HS-5 (cell line): ENCODE data around the gene FAM120B.

ENCODE experiments used
- DNase-seq: peaks from one replicate; pipeline ENCODE4 v3.0.0-alpha.2; 2012; ENCODE audit warnings: low read depth

Gene FAM120B

DNA sequence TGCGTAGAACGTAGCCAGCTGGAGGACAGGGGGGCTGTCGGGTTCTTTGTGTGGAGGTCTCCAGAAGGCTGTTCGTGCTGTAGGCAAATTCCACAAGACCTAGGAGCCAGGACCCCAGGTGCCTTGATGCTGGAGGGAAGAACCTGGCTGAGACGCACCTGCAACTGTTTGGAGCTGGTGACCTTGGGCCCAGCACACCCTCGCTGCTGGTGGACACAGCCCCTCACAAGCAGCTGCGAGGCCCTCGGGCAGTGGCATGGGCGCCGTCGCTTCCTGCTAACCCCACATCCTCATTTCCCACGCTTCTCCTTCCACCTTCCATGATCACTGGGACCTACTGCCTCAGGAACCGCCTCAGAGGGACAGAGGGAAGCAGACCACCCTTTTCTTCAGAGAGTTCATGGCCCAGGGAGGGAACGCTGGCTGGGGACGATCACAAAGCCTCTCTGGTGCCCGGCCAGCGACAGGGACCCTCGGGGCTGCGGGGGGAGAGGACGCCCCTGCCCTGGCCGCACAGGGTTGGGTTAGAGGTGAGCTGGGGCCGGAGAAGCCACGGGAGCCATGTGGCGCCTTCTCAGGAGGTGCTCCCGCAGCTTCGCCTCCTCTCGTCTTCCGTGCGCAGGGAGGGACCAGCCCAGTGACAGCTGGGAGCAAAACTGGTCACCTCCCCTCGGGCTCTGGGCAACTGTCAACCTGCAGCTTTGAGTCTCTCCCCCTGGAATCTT lies 34.1 kb upstream of the FAM120B start:
- no peak for DNase-seq

DNA sequence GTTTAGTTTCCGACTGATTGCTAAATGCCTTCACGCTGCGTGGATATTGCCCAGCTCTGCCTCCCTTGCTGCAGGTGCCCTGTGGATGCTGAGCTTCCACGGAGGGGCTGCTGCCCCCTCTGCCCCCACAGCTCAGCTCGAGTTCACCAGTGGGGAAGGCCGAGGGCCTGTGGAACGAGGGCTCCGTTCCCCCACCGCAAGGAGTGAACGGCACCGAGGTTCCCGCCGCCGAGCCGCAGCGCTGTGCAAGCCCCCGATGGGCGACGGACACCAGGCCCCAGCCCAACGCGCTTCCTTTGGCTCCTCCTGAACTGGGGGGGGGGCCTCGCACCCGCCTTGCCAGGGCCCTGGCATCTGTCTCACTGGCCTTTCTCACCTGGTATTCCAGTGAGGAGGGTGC lies 33.4 kb upstream of the FAM120B start:
- DNase-seq = no peak

DNA sequence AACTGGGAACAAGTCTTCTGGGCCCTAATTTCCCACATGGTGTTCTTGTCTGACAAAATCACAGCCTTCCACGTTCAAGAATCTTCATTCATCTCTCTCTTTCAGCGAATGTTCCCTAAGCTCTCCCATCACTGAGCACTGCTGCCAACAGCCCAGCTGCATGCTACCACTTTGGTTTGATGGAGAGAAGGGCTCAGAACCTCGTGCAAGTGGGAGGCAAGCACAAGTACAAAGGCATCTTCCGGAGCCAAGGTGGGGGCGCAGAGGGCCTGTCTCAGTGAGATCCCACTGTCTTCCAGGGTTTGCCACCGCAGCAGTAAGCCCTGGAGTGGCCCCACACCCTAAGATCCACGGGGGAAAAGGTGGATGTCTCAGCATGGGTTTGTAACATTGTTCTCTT lies 32.9 kb upstream of the FAM120B start:
- DNase-seq = no peak

DNA sequence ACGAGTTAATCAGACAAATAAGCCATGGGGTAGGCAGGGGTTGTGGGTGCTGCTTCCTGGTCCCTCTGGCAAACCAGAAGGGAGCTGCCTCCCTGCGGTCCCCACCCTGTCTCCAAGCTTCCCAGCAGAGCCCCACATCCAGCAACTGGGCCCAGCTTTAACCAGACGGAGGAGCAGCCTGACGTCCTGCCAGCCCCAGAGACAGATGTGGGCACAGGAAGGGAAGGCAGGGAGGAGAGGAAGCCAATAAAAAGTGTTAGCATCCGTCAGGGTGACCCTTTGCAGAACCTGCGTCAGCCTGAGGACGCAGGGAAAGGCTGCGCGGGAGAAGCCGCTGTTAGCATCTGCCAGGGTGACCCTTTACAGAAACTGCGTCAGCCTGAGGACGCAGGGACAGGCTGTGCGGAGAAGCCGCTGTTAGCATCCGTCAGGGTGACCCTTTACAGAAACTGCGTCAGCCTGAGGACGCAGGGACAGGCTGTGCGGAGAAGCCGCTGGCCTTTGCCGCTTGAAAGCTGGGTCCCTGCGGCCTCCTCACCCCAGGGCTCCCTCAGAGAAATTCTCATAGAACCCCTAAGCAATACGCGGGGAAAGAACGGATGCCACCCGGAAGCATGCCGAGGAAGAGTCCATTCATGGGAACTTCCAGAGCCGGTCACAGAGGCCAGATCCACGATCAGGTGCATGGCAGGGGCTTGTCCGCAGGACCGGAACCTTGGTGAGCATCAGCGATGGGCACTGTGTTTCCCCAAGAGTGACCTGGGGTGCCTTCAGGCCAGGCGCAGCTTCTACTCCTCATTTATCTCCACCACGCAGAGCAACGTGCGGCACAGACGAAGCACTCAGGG lies 31.6 kb upstream of the FAM120B start:
- no peak for DNase-seq

- DNase-seq = no peak
Measured at GRCh38 chr6:170276369-170277057, 30.0 kb upstream of the FAM120B start.

GRCh38 chr6:170277893-170278742 lies 28.4 kb upstream of the FAM120B start:
- DNase-seq = no peak

- DNase-seq = no peak
Measured at GRCh38 chr6:170278743-170279094, 27.8 kb upstream of the FAM120B start.

- no peak for DNase-seq
Measured at GRCh38 chr6:170279426-170279825, 27.1 kb upstream of the FAM120B start.

DNA sequence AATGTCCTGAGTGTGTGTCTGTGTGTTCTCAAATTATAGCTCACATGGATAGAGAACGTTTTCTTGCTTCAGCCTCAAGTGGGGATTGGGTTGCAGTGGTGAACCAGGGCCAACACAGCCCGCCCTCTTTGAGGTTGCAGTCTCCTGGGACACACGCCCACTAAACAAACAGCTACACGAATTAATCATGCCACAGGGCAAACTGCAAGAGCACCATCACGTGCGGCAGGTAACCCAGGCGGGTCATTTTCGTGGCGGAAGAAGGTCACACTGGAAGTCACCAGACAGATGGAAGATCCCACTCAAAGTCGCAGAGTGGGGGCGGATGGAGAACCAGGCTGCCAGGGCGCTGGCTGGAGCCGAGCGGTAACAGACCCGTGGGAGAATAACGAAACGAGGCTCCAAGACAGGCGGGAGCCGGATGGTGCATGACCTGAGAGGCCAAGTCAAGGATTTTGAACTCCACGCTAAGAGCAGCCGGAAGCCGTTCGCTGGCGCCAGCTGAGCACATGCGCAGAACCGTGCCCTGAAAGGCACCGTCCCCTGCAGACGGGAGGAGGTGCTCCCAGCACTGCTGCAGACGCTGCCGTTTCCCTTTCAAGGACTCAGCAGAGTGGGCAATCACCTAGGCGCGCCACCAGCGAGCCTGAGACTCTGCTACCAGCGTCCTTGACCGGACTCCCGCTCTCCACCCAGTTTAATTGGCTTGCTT lies 26.4 kb upstream of the FAM120B start:
- no peak for DNase-seq

DNA sequence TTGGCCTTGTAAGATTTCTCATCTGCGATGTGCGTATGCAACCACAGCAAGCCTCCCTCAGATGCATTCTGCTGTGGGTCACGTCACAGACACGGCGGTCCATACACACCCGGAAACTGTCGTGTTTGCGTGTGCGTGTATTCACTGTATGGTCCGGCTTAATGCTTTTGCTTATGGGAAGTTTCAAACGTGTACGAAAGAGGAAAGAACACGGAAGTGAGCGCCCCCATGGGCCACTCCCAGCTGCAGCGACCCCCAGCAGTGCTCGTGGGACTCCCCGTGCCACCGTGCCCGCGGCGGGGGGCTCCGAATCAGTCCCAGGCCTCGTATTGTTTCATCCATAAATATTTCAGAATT lies 25.9 kb upstream of the FAM120B start:
- no peak for DNase-seq

GRCh38 chr6:170281331-170282292 lies 24.9 kb upstream of the FAM120B start:
- DNase-seq = no peak

DNA sequence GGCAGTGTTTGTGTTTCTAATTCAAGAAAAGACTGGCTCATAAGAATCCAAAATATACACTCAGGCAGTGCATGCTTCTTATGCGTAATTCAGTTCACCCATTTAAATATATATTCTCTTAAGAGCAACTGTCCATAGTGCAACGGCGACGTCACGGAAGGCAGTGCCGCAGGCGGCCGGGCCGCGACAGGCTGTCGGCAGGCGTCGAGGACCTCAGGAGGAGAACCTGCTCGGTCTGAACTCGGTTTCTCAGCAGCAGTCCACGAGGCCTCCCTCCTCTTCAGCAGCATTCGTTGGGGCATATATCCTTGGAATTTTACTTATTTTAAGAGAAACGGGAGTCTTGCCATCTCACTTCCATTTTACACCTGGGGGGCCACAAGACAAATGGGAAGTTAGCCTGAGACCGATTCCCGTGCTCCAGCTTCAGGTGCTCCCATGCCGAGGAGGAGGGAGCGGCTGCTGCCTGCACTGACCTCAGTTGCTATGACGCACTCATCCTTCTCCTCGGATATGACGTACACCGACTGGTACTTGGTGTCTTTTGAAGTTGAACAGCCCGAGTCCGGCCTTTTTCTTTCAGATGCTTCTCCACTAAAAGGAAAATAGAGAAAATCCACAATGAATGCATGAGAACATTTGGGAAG lies 23.9 kb upstream of the FAM120B start:
- no peak for DNase-seq

GRCh38 chr6:170283212-170284081 lies 23.1 kb upstream of the FAM120B start:
- DNase-seq = no peak

DNA sequence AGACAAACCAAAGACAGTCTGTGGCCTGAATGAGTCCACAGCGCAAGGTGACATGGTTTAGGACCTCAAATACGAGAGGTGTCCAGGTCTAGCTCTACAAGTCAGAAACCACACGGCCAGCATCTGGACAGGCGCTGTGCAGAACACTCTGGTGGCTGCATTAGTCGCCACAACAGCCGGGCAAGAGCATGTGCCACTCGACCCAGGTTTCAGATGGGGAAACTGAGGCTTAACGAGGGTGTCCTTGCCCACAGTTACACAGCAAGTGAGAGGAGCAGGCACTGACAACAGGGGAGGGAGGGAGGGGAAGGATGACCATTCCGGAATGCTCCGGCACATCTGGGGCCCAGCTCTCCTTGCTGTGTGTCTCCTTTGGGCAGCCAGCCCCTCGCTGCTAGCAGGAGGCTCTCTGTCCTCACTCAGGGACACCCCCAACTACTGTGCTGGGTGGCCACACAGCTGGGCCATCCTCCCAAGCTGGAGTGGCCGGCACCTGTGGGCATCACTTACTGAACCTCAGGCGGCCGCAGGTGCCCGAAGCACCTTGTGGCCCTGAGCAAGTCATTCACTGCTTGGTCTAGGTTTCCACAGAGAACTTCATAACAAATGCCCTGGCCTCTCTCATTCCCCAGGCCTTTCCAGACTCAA lies 22.3 kb upstream of the FAM120B start:
- no peak for DNase-seq

DNA sequence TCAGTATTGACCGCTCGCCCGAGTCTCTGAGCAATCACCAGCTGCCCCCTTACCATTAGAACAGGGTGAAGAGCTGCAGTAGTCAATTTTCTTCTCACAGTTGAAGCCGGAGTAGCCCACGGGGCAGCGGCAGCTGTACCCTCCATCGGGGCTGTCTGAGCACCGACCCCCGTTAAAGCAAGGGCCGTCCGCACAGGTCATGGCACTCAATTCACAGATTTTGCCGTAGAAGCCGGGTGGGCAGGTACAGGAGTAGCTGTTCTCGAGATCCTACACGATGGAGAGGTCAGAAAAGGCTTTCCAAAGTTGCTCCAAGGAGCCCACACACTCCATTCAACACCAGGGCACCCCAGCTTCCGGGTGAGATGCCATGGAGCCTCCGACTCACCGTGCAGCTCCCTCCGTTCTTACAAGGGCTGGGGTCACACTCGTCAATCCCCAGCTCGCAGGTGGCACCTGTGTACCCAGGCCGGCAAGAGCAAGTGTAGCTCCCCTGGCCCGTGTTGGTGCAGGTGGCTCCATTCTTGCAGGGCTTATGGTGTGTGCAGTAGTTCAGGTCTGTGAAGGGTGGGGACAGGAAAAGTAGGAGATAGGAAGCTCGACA lies 21.6 kb upstream of the FAM120B start:
- DNase-seq = no peak

DNA sequence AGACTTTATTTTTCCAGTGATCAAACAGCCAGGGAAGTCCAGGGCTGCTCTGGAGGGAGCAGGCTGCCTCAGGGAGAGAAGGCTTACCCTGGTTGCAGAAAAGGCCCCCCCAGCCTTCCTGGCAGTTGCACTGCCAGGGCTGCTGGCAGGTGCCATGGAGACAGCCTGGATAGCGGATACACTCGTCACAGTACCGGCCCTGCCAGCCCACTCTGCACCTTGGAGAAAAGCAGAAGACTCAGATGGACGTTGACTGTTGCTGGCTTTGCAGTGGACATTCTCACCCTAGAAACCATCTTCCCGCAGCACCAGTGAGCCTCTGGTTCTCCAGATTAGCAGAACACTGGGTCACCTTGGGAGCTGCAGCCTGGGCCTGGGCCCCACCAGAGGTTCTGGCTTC lies 21.1 kb upstream of the FAM120B start:
- no peak for DNase-seq

DNA sequence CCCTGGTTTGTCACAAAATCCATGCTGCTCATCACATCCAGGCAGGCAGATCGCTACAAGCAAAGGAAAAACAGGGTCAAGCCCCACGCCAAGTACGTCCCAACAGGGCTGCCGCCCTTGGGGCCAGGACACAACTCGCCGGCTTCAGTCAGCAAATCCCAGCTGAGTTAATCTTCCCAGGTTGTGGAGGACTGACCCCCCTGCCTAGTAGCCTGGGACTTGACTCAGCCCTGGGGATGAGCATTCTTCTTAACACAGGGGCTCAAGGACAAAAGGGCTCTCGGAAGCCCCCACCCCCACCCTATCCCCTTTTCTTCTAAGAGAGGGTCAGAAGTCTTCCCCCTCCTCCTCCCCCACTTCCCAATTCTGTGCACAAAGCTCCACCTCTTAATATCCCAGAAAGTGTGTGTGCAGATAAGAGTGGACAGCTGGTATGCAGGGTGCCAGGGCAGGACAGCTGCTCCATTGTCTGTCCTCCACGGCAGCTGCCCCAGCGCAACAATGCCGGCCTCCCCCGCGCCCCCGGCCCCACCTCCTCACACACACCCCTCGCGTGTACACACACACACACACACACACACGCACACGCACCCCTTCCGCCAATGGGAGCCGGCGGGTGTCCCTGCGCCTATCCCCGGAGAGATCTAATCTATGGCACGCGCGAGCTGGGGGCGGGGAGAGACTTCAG lies 20.2 kb upstream of the FAM120B start:
- no peak for DNase-seq
